Measurements from ENCODE around the gene VSNL1.

- TF ChIP-seq CTCF (IDR thresholded peaks at IDR 0.05) (no peak), POLR2A (IDR thresholded peaks at IDR 0.05) (no peak)
Measured at GRCh38 chr2:17662723-17663122, 122.2 kb downstream of the VSNL1 start.
